GM12801 (cell line): ENCODE results near the gene DIS3.

ENCODE experiments used
- TF ChIP-seq, protein P1 (sequence below): IDR thresholded peaks from one replicate; pipeline ENCODE4 v1.5.1; 2011; ENCODE audit warnings: control low read depth; ENCODE audit not compliant: insufficient read length; ENCODE audit errors: extremely low read depth

Gene DIS3

DNA sequence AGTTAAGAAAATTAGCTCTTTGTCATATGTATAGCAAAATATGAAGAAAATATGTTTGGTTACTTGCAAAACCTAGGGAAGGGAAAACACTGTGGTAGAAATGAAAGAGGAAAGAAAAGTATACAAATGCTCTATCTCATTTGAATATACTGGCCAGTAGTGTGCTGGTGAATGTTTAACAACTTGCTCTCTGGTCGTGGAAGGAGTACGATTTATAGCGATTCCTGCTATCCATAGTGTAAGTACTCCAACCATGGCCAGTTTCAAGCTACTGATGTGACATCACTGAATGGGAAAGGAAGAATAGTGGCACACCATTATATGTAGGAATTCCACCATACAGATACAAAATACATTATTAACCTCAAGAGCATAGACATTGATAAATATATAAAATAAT lies 44.7 kb downstream of the DIS3 start:
- TF ChIP-seq, protein P1, sequence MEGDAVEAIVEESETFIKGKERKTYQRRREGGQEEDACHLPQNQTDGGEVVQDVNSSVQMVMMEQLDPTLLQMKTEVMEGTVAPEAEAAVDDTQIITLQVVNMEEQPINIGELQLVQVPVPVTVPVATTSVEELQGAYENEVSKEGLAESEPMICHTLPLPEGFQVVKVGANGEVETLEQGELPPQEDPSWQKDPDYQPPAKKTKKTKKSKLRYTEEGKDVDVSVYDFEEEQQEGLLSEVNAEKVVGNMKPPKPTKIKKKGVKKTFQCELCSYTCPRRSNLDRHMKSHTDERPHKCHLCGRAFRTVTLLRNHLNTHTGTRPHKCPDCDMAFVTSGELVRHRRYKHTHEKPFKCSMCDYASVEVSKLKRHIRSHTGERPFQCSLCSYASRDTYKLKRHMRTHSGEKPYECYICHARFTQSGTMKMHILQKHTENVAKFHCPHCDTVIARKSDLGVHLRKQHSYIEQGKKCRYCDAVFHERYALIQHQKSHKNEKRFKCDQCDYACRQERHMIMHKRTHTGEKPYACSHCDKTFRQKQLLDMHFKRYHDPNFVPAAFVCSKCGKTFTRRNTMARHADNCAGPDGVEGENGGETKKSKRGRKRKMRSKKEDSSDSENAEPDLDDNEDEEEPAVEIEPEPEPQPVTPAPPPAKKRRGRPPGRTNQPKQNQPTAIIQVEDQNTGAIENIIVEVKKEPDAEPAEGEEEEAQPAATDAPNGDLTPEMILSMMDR = no peak

DNA sequence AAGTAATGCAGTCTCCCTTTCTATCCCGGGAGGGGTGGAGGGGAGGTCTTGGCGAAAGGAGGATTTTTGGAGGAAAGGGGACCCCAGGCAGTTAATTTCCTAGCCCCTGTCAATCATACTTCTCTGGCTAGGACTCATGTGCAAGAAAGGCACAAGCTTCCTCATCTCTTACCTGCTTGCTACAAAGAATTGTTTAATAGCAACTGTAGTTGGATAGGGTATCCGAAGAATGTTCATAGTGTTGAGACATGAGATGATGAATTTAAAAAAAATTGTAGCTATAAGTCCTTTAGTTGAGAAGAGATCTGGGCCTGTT lies 53.5 kb downstream of the DIS3 start:
- TF ChIP-seq, protein P1 = no peak

DNA sequence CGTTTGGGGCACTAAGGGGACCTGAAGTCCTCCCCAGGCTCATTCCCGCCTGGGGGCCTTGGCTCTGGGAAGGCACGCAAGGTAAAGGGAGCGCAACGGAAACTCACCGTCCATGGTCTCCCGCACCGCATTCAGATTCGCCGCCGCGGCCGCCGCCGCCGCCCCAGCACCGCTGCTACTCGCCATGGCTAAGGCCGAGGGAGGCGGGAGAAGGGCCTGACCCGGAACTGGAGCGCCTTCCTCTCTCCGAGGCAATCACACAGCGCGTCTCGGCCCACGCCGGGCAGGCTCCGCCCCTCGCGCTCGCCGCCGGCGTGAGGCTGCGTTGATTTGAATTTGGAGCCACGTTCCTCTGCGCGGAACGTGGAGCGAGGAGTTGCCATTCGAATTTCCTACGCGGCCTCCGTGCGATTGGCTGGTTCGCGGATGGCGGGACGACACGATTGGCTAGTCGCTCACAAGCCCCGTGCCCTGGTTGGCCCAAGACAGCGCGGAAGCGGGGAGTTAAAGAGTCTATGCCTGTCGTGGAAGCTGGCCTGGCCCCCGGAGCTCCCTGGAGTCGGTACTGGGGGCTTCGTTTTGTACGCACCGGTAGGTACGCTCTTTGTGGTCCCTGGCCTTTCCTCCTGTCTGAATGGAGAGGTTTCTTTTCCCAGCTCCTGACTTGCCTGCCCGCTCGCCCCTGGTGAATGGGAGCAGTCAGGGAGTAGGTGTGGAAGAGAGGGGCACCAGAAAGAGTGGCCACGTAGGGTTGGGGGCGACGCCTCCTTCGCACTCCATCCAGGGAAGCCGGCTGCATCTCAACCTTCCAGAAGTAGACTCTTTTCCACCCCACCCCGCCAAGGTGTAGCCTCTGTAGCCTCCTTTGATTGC lies 54.0 kb downstream of the DIS3 start, which contains the start of the genes BORA and MZT1:
Gene BORA, plus strand, starts transcription at position 507 of the 873 bp plus-strand sequence. CDS start 1,018 bp downstream, outside the sequence.
Gene MZT1, minus strand, starts transcription at position 213 of the 873 bp plus-strand sequence. Its CDS starts 27 bp downstream, at position 186.
- TF ChIP-seq, protein P1 = no peak

DNA sequence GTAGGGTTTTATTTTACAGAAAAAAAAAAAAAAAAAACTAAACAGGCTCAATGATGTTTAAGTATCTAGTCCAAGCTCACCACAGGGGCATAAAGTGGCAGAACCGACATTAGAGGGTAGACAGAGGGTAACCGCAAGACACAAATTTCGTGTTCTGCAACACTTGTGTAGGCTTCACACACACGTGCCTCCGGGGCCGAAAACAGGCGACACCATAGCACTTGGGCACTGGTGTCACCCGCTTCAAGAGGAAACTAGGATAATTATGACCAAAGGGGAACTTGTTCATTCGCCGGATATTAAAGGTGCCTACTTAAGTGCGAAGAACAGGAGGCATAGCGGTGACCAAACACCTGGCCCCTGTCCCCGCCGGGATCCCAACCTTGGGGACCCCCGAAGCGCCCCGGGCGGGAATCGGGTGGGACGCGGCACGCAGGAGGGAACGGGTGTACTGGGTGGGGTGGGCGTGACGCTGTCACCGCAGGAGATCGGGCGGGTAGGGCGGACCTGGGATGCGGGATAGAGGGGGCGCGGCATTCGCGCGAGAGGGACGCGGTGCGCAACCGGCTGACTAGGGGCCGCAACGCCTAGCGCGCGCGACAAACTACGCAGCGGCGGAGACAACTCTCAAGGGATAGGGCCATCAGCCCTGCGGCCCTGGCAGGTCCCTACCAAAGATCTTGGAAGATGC lies 54.8 kb downstream of the DIS3 start:
- TF ChIP-seq, protein P1 = no peak

DNA sequence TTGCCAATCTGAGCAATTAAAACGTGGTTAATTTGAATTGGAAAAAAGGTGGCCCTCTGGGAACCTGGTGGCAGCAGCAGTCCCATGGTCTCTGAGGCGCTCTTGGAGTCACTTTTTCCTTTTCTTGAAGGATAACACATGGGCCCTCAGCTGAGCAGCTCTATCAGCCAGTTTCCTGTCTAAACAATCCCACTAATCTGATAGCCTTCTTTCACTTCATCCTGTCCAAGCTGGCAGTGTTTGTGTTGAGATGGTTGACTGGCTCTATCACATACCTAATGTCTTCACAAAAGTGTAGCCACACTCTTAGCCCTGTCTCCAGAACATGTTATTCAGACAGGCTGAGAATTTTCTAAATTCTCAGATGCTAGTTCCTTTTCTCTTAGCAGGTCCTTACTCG lies 64.9 kb downstream of the DIS3 start:
- TF ChIP-seq, protein P1 = no peak
